ENCODE data around the gene ATG3. TPM values are rescaled to one million over a fixed set of nuclear protein-coding genes. Genes with fewer than 3 reads are reported as not detected.

The ATG3 gene
- total RNA-seq, 4 donors from 2014 or later, result 41.1 to 61.2 (median 49.4) TPM

DNA sequence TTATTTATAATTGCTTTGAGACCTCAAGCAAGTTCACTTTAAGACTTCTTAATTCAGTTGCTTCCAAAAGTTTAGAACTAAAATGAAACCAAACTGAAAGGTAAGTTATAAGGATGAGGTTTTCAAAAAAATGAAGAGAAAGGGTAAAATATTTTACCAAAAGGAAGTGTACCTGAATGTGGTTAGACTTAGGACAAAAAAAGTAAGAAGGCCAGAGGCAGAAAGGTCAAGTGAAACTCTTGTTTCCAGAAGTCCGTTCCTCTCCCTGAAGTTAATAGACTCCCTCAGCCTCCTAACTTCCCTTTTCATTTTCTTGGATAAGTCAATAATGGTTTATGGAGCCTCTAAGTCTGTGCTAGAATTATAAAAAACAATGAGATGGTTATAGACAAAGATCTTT is 79.1 kb downstream of the ATG3 start:
- TF ChIP-seq, protein P1, sequence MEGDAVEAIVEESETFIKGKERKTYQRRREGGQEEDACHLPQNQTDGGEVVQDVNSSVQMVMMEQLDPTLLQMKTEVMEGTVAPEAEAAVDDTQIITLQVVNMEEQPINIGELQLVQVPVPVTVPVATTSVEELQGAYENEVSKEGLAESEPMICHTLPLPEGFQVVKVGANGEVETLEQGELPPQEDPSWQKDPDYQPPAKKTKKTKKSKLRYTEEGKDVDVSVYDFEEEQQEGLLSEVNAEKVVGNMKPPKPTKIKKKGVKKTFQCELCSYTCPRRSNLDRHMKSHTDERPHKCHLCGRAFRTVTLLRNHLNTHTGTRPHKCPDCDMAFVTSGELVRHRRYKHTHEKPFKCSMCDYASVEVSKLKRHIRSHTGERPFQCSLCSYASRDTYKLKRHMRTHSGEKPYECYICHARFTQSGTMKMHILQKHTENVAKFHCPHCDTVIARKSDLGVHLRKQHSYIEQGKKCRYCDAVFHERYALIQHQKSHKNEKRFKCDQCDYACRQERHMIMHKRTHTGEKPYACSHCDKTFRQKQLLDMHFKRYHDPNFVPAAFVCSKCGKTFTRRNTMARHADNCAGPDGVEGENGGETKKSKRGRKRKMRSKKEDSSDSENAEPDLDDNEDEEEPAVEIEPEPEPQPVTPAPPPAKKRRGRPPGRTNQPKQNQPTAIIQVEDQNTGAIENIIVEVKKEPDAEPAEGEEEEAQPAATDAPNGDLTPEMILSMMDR (IDR thresholded peaks at IDR 0.05), result no peak
- no peak for TF ChIP-seq POLR2A (IDR thresholded peaks at IDR 0.05)
- intact Hi-C loops (cut with DNase I; ENCODE audit: low total_unique reads), result no loop called here
- 61 to 72% methylated on average over 1 of the region's 1 CpG for WGBS, 2 donors
- no peak overlapping the region for H3K4me3 ChIP-seq (ENCODE audit: low read depth, poor library complexity, severe bottlenecking)
- DNase-seq (ENCODE audit: low spot score in 2 of 2), result no peak

Other genes with a start within 250 kb of the ATG3 start
- 1 to 10 TPM; 2.7 to 8.2 (median 5.6) TPM for gene CD200, start 228.8 kb downstream of the ATG3 start, total RNA-seq
- gene BTLA, start 62.5 kb downstream of the ATG3 start, total RNA-seq, result 1 to 10 TPM in 2 of 4 donors, under 1 TPM in 2; 0.11 to 2.6 (median 0.72) TPM
- gene SLC35A5, start 83 bp upstream of the ATG3 start, total RNA-seq, result 10 to 100 TPM; 16.2 to 35.0 (median 21.9) TPM
- gene CCDC80, start 79.2 kb upstream of the ATG3 start, total RNA-seq, result 10 to 100 TPM in 3 of 4 donors, 1 to 10 TPM in 1; 7.4 to 53.3 (median 10.6) TPM